CD4-positive, CD25-positive, alpha-beta regulatory T cell (primary cell): ENCODE results near the gene FBXO33. TPM values are rescaled to one million over a fixed set of nuclear protein-coding genes. Genes with fewer than 3 reads are reported as not detected.

Experiments used
- ATAC-seq, 2 donors: fragments of 150-1000 bp; cut with Tn5 transposase; one replicate each; pipeline ENCODE4 v1.10.0; 2021; ENCODE audit warnings: low read depth in 2 of 2, moderate number of reproducible peaks in 2 of 2, moderate library complexity in 1 of 2
- DNase-seq, 3 donors: peaks; one replicate each; pipeline versions ENCODE4 v3.0.0 to v3.0.0-alpha.2; 2012 to 2022; ENCODE audit warnings: mixed read lengths in 1 of 3
- H3K27ac ChIP-seq: one replicate; pipeline ENCODE4 v1.7.0; 2013; ENCODE audit warnings: mild to moderate bottlenecking, low read length; ENCODE audit not compliant: insufficient read depth, poor library complexity, severe bottlenecking
- H3K27me3 ChIP-seq: one replicate; pipeline ENCODE4 v1.7.0; 2013; ENCODE audit warnings: low read length; ENCODE audit not compliant: control insufficient read depth, insufficient read depth
- H3K36me3 ChIP-seq: one replicate; pipeline ENCODE4 v1.7.0; 2013; ENCODE audit warnings: mild to moderate bottlenecking, low read length, moderate library complexity; ENCODE audit not compliant: control insufficient read depth, insufficient read depth
- H3K4me1 ChIP-seq: 2 replicates; pipeline ENCODE4 v1.7.0; 2013; ENCODE audit warnings: mild to moderate bottlenecking, low read length; ENCODE audit not compliant: insufficient read depth, control insufficient read depth, poor library complexity, severe bottlenecking
- H3K4me3 ChIP-seq: one replicate; pipeline ENCODE4 v1.7.0; 2013; ENCODE audit warnings: low read depth, mild to moderate bottlenecking, low read length, moderate library complexity
- H3K9me3 ChIP-seq, 2 experiments: 1 replicate in 1 of 2; 2 replicates in 1 of 2; pipeline ENCODE4 v1.7.0; 2013; ENCODE audit warnings: low read length in 2 of 2, mild to moderate bottlenecking in 1 of 2, moderate library complexity in 1 of 2; ENCODE audit not compliant: control insufficient read depth in 2 of 2
- H3K27ac Mint-ChIP-seq, 3 donors: one replicate each; pipeline ENCODE4 v1.8.0; 2020 to 2022; ENCODE audit warnings: mild to moderate bottlenecking in 3 of 3, mixed read lengths in 3 of 3, moderate library complexity in 2 of 3
- H3K27me3 Mint-ChIP-seq: one replicate; pipeline ENCODE4 v1.8.0; 2022; ENCODE audit warnings: mild to moderate bottlenecking, mixed read lengths
- H3K36me3 Mint-ChIP-seq: one replicate; pipeline ENCODE4 v1.8.0; 2020; ENCODE audit warnings: mixed read lengths
- H3K4me1 Mint-ChIP-seq, 4 donors: one replicate each; pipeline ENCODE4 v1.8.0; 2020 to 2022; ENCODE audit warnings: mixed read lengths in 4 of 4, mild to moderate bottlenecking in 1 of 4
- H3K4me3 Mint-ChIP-seq, 4 donors: one replicate each; pipeline ENCODE4 v1.8.0; 2020 to 2022; ENCODE audit warnings: mild to moderate bottlenecking in 4 of 4, mixed read lengths in 4 of 4, moderate library complexity in 3 of 4
- H3K9me3 Mint-ChIP-seq, 7 donors: one replicate each; pipeline ENCODE4 v1.8.0; 2020 to 2022; ENCODE audit warnings: mixed read lengths in 7 of 7, mild to moderate bottlenecking in 3 of 7, moderate library complexity in 2 of 7
- polyA plus RNA-seq, 4 donors: library from polyadenylated mRNA; unstranded; fragments of 300-500 nt; fragmentation: Illumina TruSeq; gene quantifications; one replicate each; pipeline ENCODE4 v1.2.3, GENCODE V29; 2021
- total RNA-seq: library from RNA; stranded (reverse); gene quantifications from one replicate; pipeline ENCODE4 v1.2.3, GENCODE V29; 2022

Gene FBXO33
- total and polyA plus RNA-seq, 5 donors from 2014 or later: 16.0 to 59.9 (median 18.6) TPM

DNA sequence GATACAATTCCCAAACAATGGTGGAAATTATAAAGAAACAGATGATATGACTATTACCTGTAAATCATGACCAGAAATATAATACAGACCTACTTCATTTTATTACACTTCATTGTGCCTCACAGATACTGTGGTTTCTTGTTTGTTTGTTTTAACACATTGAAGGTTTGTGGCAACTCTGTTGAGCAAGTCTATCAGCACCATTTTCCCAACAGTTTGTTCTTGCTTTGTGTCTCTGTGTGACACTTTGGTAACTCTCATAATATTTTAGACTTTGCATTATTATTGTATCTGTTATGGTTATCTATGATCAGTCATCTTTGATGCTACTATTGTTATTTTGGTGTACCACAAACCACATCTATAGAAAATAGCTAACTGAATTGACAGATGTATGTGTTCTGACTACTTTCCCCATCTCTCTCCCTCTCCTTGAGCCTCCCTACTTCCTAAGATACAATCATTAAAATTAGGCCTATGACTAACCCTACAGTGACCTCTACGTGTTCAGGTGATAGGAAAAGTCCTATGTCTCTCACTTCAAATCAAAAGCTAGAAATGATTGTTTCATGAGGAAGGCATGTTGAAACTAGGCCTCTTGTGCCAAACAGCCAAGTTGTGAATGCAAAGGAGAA, 49.1 kb downstream of the FBXO33 start:
- H3K27me3 Mint-ChIP-seq: no peaks in the 10 kb centered on the region
- no peaks in the 10 kb centered on the region for H3K36me3 ChIP-seq
- H3K27ac ChIP-seq: no peak overlapping the region
- no peaks in the 10 kb centered on the region for H3K4me1 ChIP-seq
- H3K27me3 ChIP-seq: no peaks in the 10 kb centered on the region
- H3K9me3 Mint-ChIP-seq: peaks cover 0 to 2% (median 0%) of the 10 kb centered on the region in 7 donors
- H3K27ac Mint-ChIP-seq: peak overlapping the region in 1 of 3 donors; percentile 68
- H3K4me3 ChIP-seq: no peak overlapping the region
- ATAC-seq (no peak), DNase-seq (peak in 2 of 3 donors; percentile 37 to 51)
- H3K4me3 Mint-ChIP-seq: peak overlapping the region in 1 of 4 donors; percentile 28
- H3K9me3 ChIP-seq: no peaks in the 10 kb centered on the region
- H3K4me1 Mint-ChIP-seq: peaks cover 0 to 33% (median 24%) of the 10 kb centered on the region in 4 donors
- H3K36me3 Mint-ChIP-seq: peaks cover 17% of the 10 kb centered on the region

DNA sequence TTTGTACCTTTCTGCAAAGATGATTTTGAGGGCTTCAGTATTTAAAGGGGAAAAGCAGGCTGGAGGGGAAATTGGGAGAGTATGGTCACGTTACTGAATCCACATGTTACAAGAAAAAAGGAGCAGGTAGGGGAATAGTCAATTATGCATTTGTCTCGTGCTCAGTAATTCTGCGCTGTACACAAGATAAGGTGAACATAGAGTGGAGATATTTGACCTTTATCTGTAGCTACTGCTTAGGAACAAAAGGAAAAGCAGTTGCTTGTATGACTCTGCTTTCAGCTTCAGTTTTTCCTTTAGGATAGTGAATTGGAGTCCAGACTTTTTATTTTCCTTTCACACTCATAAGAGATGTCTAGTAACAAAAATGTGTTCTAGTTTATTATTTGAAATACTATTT, 49.8 kb downstream of the FBXO33 start:
- H3K4me3 Mint-ChIP-seq: no peak overlapping the region
- Histone ChIP-seq H3K27me3 (no peaks in the 10 kb centered on the region), H3K4me3 (no peak overlapping the region), H3K9me3 (no peaks in the 10 kb centered on the region), H3K4me1 (no peaks in the 10 kb centered on the region), H3K27ac (no peak overlapping the region), H3K36me3 (no peaks in the 10 kb centered on the region)
- H3K4me1 Mint-ChIP-seq: peaks cover 0 to 33% (median 24%) of the 10 kb centered on the region in 4 donors
- ATAC-seq: no peak
- no peak for DNase-seq
- peaks cover 14% of the 10 kb centered on the region for H3K36me3 Mint-ChIP-seq
- no peaks in the 10 kb centered on the region for H3K27me3 Mint-ChIP-seq
- no peak overlapping the region for H3K27ac Mint-ChIP-seq
- H3K9me3 Mint-ChIP-seq: peaks cover 0 to 2% (median 0%) of the 10 kb centered on the region in 7 donors

DNA sequence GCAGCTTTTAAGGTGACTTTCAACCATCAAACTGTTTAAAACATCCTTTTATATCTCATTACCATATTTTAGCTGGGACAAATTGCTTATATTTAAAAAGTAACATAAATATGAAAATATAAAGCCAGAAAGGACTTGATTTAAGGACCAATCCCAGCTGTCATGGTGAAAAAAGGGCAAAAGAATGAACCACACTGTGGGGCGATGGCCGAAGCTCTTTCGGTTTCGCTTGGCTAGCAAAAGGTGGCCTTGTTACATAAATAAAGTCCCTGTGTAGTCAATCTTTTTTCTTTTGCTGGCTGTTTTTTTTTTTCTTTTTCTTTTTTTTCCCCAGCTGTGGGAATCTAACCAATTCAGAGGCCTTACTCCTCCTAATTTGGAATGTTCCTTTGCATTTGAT, 50.9 kb downstream of the FBXO33 start:
- ATAC-seq (no peak), DNase-seq (no peak)
- Histone ChIP-seq H3K4me1 (no peaks in the 10 kb centered on the region), H3K27ac (no peak overlapping the region), H3K27me3 (no peaks in the 10 kb centered on the region), H3K4me3 (no peak overlapping the region), H3K9me3 (no peaks in the 10 kb centered on the region), H3K36me3 (no peaks in the 10 kb centered on the region)
- H3K4me1 Mint-ChIP-seq: peaks cover 0 to 33% (median 23%) of the 10 kb centered on the region in 4 donors
- peaks cover 9% of the 10 kb centered on the region for H3K36me3 Mint-ChIP-seq
- no peak overlapping the region for H3K4me3 Mint-ChIP-seq
- H3K27me3 Mint-ChIP-seq: no peaks in the 10 kb centered on the region
- H3K9me3 Mint-ChIP-seq: no peaks in the 10 kb centered on the region
- H3K27ac Mint-ChIP-seq: no peak overlapping the region

DNA sequence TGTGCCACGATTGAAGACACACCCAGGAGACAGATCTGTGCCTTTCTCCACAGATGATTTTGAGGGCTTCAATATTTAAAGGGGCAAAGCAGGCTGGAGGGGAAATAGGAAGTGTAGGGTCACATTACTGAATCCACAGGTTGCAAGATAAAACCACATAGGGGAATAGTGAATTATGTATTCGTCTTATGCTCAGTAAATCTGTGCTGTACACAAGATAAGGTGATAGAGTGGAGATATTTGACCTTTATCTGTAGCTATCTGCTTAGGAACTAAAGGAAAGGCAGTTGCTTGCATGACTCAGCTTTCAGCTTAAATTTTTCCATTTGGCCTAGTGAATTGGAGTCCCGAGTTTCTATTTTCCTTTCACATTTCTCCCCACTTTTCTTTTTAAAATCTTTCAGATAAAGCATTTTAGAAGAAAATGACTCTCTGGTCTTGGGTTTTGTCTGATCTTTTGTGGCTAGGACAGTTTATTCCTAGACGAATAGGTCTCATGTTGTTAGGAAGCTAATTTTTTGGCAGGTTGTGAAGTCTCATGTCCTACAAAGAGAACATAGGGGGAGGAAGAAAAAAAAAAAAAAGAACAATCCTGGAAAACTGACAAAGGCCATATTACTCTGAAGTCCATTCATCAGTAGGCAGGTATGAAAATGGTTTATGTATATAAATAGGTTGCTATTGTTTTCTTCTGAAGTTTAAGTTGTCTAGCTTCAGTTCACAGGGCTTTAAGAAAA, 55.4 kb downstream of the FBXO33 start:
- peaks cover 0 to 7% (median 0%) of the 10 kb centered on the region in 4 donors for H3K4me1 Mint-ChIP-seq
- DNase-seq (no peak), ATAC-seq (no peak)
- H3K9me3 Mint-ChIP-seq: no peaks in the 10 kb centered on the region
- no peaks in the 10 kb centered on the region for H3K27me3 Mint-ChIP-seq
- no peak overlapping the region for H3K27ac Mint-ChIP-seq
- Histone ChIP-seq H3K27me3 (no peaks in the 10 kb centered on the region), H3K27ac (no peak overlapping the region), H3K4me3 (no peak overlapping the region), H3K4me1 (no peaks in the 10 kb centered on the region), H3K9me3 (no peaks in the 10 kb centered on the region), H3K36me3 (no peaks in the 10 kb centered on the region)
- peaks cover 14% of the 10 kb centered on the region for H3K36me3 Mint-ChIP-seq
- no peak overlapping the region for H3K4me3 Mint-ChIP-seq

DNA sequence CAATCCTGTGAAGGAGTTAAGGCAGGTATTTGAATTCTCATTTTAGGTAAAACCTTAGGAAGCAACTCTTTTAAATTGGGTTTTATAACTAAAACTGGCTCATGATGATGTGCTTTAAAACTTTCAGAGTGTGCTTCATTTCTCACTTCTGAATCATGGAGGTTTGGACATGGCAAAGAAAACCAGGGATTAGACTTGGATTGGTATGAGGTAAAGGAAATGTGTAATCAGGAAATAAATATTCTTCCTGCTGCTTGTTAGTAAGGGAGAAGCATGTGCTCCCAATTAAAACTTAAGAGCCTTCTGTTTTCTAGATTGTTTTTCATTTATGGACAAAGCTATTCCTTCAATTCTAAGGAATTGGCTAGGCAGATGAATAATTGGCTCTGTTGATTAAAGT, 57.4 kb downstream of the FBXO33 start:
- peaks cover 0 to 5% (median 0%) of the 10 kb centered on the region in 4 donors for H3K4me1 Mint-ChIP-seq
- Histone ChIP-seq H3K4me3 (no peak overlapping the region), H3K27me3 (no peaks in the 10 kb centered on the region), H3K9me3 (no peaks in the 10 kb centered on the region), H3K36me3 (peaks cover 2% of the 10 kb centered on the region), H3K27ac (no peak overlapping the region), H3K4me1 (no peaks in the 10 kb centered on the region)
- H3K9me3 Mint-ChIP-seq: peaks cover 0 to 1% (median 0%) of the 10 kb centered on the region in 7 donors
- peaks cover 23% of the 10 kb centered on the region for H3K36me3 Mint-ChIP-seq
- ATAC-seq: no peak
- H3K27ac Mint-ChIP-seq: no peak overlapping the region
- no peak for DNase-seq
- H3K27me3 Mint-ChIP-seq: no peaks in the 10 kb centered on the region
- no peak overlapping the region for H3K4me3 Mint-ChIP-seq

DNA sequence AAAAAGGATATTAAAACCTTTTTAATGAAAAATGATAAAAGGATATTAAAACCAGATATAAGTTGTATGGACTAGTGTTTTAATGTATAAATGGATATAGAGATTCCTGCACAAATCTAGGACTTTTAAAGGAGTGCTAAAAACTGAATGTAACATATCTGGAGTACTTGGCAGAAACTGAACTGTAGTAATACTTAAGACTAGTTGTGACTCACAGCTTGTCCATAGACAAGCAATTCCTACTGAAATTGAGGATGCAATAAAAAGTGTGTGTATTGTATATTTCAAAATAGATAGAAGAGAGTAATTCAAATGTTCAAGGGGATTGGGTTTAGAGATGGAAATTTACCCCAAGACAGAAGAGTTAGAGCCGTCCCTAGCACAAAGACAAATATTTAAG, 59.6 kb downstream of the FBXO33 start:
- Histone ChIP-seq H3K4me1 (no peaks in the 10 kb centered on the region), H3K4me3 (no peak overlapping the region), H3K27ac (no peak overlapping the region), H3K9me3 (no peaks in the 10 kb centered on the region), H3K27me3 (no peaks in the 10 kb centered on the region), H3K36me3 (peaks cover 2% of the 10 kb centered on the region)
- peaks cover 27% of the 10 kb centered on the region for H3K36me3 Mint-ChIP-seq
- DNase-seq (no peak), ATAC-seq (no peak)
- H3K27ac Mint-ChIP-seq: no peak overlapping the region
- no peaks in the 10 kb centered on the region for H3K27me3 Mint-ChIP-seq
- H3K9me3 Mint-ChIP-seq: peaks cover 0 to 1% (median 0%) of the 10 kb centered on the region in 7 donors
- H3K4me3 Mint-ChIP-seq: no peak overlapping the region
- H3K4me1 Mint-ChIP-seq: peaks cover under 1 to 9% (median 3%) of the 10 kb centered on the region in 4 donors

DNA sequence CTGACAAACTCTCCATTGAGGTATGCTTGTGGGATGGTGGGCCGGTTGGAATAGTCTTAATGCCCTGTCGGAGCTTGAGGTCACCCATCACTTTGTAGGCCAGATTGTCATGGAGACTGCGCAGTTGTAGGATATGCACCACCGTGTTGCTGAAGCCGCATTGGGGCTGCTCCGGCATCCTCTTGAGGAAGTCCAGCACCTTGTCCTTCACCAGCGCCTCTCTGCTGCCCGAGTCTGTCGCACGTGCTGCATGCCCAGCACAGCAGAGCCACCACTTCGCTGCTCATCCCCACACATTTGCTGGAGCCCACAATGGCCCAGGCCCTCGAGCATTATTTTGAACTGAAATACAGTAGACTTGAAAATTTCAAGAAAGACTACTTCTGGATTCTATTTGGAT, 61.8 kb downstream of the FBXO33 start:
- H3K36me3 ChIP-seq: peaks cover 2% of the 10 kb centered on the region
- peaks cover under 1 to 1% of the 10 kb centered on the region in 2 experiments for H3K9me3 ChIP-seq
- H3K4me1 ChIP-seq: no peaks in the 10 kb centered on the region
- peaks cover 33% of the 10 kb centered on the region for H3K36me3 Mint-ChIP-seq
- peaks cover 5 to 11% (median 6%) of the 10 kb centered on the region in 4 donors for H3K4me1 Mint-ChIP-seq
- no peaks in the 10 kb centered on the region for H3K27me3 Mint-ChIP-seq
- no peak overlapping the region for H3K4me3 ChIP-seq
- H3K27me3 ChIP-seq: no peaks in the 10 kb centered on the region
- no peak for ATAC-seq
- H3K27ac Mint-ChIP-seq: no peak overlapping the region
- H3K4me3 Mint-ChIP-seq: no peak overlapping the region
- no peak for DNase-seq
- peaks cover 0 to 6% (median 0%) of the 10 kb centered on the region in 7 donors for H3K9me3 Mint-ChIP-seq
- no peak overlapping the region for H3K27ac ChIP-seq
